D341Med (cell line): ENCODE results near the gene POU2F3.
A peak's percentile ranks its signal among the peaks of the same experiment; 100 is the strongest.

Experiments used
- DNase-seq: peaks from one replicate; pipeline ENCODE4 v3.0.0; 2012; ENCODE audit warnings: low spot score

Gene POU2F3

GRCh38 chr11:120226714-120227113, 13.2 kb upstream of the POU2F3 start:
- no peak for DNase-seq

GRCh38 chr11:120227228-120227852, 12.6 kb upstream of the POU2F3 start:
- DNase-seq, result no peak

GRCh38 chr11:120228794-120229384, 11.1 kb upstream of the POU2F3 start:
- DNase-seq, result peak; percentile 49

- DNase-seq, result peak; percentile 19
Measured at GRCh38 chr11:120229451-120230424, 10.2 kb upstream of the POU2F3 start.

GRCh38 chr11:120230433-120231071, 9.4 kb upstream of the POU2F3 start:
- no peak for DNase-seq

GRCh38 chr11:120231963-120232362, 8.0 kb upstream of the POU2F3 start:
- no peak for DNase-seq

- no peak for DNase-seq
Measured at GRCh38 chr11:120233207-120233803, 6.6 kb upstream of the POU2F3 start.

- DNase-seq, result peak; percentile 83
Measured at GRCh38 chr11:120235024-120235628, 4.8 kb upstream of the POU2F3 start.

GRCh38 chr11:120236169-120237107, 3.5 kb upstream of the POU2F3 start:
- no peak for DNase-seq

- no peak for DNase-seq
Measured at GRCh38 chr11:120238968-120239620, 846 bp upstream of the POU2F3 start.

GRCh38 chr11:120240866-120241265, 926 bp downstream of the POU2F3 start:
- DNase-seq, result no peak

GRCh38 chr11:120241277-120241676, 1.3 kb downstream of the POU2F3 start:
- no peak for DNase-seq

GRCh38 chr11:120243221-120243620, 3.3 kb downstream of the POU2F3 start:
- DNase-seq, result no peak

- no peak for DNase-seq
Measured at GRCh38 chr11:120244476-120245365, 4.8 kb downstream of the POU2F3 start.

GRCh38 chr11:120245434-120245833, 5.5 kb downstream of the POU2F3 start:
- DNase-seq, result no peak

GRCh38 chr11:120248551-120249278, 8.8 kb downstream of the POU2F3 start:
- no peak for DNase-seq

- DNase-seq, result no peak
Measured at GRCh38 chr11:120249279-120250262, 9.6 kb downstream of the POU2F3 start.
